Nephron progenitor cell (in vitro differentiated cells): ENCODE measurements around the gene ARPP19.

Experiments
- DNase-seq: peaks from one replicate; pipeline ENCODE4 v3.0.0; 2021
- H3K27ac Mint-ChIP-seq: 2 replicates; pipeline ENCODE4 v1.8.0; 2021; ENCODE audit warnings: mild to moderate bottlenecking, moderate library complexity, mixed read lengths
- H3K27me3 Mint-ChIP-seq: 2 replicates; pipeline ENCODE4 v1.8.0; 2021; ENCODE audit warnings: mild to moderate bottlenecking, low read depth, mixed read lengths; ENCODE audit not compliant: poor library complexity
- H3K36me3 Mint-ChIP-seq: 2 replicates; pipeline ENCODE4 v1.8.0; 2021; ENCODE audit warnings: low read depth, mixed read lengths
- H3K4me1 Mint-ChIP-seq: 2 replicates; pipeline ENCODE4 v1.8.0; 2021; ENCODE audit warnings: mixed read lengths
- H3K4me3 Mint-ChIP-seq: 2 replicates; pipeline ENCODE4 v1.8.0; 2021; ENCODE audit warnings: mild to moderate bottlenecking, moderate library complexity, mixed read lengths
- H3K9me3 Mint-ChIP-seq: 2 replicates; pipeline ENCODE4 v1.8.0; 2021; ENCODE audit warnings: mild to moderate bottlenecking, moderate library complexity, mixed read lengths
- CTCF ChIP-seq: fragments of 200-600 bp; sonication (generic); IDR thresholded peaks from 2 replicates; pipeline ENCODE4 v1.5.0; 2021; ENCODE audit warnings: antibody characterized with exemption

ARPP19 gene

DNA sequence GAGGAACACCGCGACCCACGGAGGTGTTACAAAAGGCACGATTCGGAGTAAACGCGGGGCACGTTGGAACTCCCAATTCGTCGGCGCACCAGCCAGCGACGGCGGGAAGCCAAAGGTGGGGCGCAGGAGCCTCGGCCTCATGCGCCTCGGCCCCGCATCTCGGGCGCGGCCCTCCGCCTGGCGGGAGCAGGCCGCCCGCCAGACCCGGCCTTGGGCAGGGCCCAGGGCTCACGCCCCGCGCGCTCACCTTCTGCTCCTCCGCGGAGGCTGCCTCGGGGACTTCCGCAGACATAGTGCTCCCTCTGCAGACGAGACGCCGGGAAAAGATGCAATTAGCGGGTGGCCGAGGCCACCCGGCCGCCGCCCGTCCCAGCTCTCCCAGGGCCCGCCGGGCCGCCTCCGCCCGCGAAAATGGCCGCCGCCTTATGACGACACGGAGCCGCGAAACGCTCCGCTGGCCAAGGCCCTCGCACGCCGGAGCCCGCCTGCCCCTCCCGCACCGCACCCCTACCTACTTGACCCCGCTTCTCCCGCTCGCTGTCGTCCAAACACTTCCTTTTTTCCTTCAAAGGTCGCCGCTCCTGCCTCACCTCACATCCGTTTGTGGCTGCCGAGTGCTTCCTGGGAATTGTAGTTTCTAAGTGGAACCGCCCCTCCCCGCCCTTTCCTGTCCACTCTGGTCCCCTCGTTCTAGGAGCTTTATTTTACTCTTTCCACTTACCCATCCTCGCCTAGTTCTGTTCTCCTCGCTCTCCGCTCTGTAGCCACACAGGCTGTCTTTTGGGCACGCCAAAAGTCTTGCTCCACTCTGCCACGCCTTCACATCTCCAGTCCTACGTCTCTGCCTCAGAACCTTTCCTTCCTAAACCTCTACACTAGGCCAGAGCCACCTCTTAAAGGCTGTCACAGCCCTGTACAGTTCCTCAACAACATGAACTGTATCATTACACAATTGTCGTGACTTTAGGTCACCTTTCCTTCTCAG is at the start of gene ARPP19:
Gene ARPP19 (minus strand): TSS at position 430 of the 985 bp plus-strand sequence. CDS start 138 bp downstream, at position 292.
- peaks cover 13% of the 10 kb centered on the region for H3K36me3 Mint-ChIP-seq
- peaks cover 12% of the 10 kb centered on the region for H3K27me3 Mint-ChIP-seq
- peak; percentile 91 for DNase-seq
- H3K27ac Mint-ChIP-seq, result peak within 1 kb of the TSS; percentile 99
- H3K4me3 Mint-ChIP-seq, result peak within 1 kb of the TSS; percentile 96
- peaks cover 21% of the 10 kb centered on the region for H3K4me1 Mint-ChIP-seq
- TF ChIP-seq CTCF, result no peak
- peaks cover 7% of the 10 kb centered on the region for H3K9me3 Mint-ChIP-seq

- Mint-ChIP-seq H3K4me3 (no peak overlapping the region), H3K4me1 (peaks cover 16% of the 10 kb centered on the region), H3K27me3 (no peaks in the 10 kb centered on the region), H3K27ac (no peak overlapping the region), H3K36me3 (peaks cover 17% of the 10 kb centered on the region), H3K9me3 (no peaks in the 10 kb centered on the region)
- DNase-seq, result no peak
- TF ChIP-seq CTCF, result no peak
These were observed 48.2 kb upstream of the ARPP19 start for GRCh38 chr15:52617026-52617425.

- no peak for DNase-seq
- no peak for TF ChIP-seq CTCF
- H3K27me3 Mint-ChIP-seq, result no peaks in the 10 kb centered on the region
- peaks cover 27% of the 10 kb centered on the region for H3K36me3 Mint-ChIP-seq
- H3K4me1 Mint-ChIP-seq, result peaks cover 16% of the 10 kb centered on the region
- no peak overlapping the region for H3K4me3 Mint-ChIP-seq
- no peak overlapping the region for H3K27ac Mint-ChIP-seq
- H3K9me3 Mint-ChIP-seq, result no peaks in the 10 kb centered on the region
These were observed 46.5 kb upstream of the ARPP19 start for GRCh38 chr15:52615302-52615701.

GRCh38 chr15:52609593-52609992 is 40.8 kb upstream of the ARPP19 start:
- no peak for DNase-seq
- Mint-ChIP-seq H3K4me1 (no peaks in the 10 kb centered on the region), H3K36me3 (peaks cover 49% of the 10 kb centered on the region), H3K4me3 (no peak overlapping the region), H3K27ac (no peak overlapping the region), H3K9me3 (no peaks in the 10 kb centered on the region), H3K27me3 (no peaks in the 10 kb centered on the region)
- TF ChIP-seq CTCF, result no peak

DNA sequence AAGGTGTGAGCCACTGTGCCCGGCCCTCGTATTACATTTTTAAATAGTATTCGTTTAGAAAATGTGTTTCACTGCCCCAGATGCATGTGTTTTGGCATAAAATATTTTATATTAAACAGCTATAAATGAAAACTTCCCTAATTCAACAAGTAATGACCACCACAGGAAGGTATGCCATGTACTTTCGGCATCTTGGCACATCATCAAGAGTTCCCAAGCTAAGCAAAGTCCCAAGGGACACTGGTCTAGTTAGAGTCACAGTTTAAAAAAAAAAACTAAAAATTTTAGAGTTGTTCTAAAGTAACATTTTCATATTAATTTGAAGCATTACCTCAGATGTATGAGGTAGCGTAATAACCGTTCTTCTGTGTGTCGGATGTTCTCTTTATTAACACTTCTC is 15.6 kb upstream of the ARPP19 start:
- no peak for TF ChIP-seq CTCF
- Mint-ChIP-seq H3K4me3 (no peak overlapping the region), H3K27me3 (no peaks in the 10 kb centered on the region), H3K4me1 (peaks cover 5% of the 10 kb centered on the region), H3K27ac (no peak overlapping the region), H3K9me3 (no peaks in the 10 kb centered on the region), H3K36me3 (peaks cover 19% of the 10 kb centered on the region)
- DNase-seq, result no peak
